ENCODE results near the gene RYR1. TPM values are rescaled to one million over a fixed set of nuclear protein-coding genes. Genes with fewer than 3 reads are reported as not detected.

RYR1 gene
- total and polyA plus RNA-seq, 10 of the 15 experiments (the other 5 are each of a cell fraction or from before 2014, with no cell fraction given) = under 0.01 to 0.32 (median 0.07) TPM; not detected in 1

- TF ChIP-seq PRDM15 (CRISPR knock-in tag; IDR thresholded peaks at IDR 0.05) = no peak
- TF ChIP-seq HSF1 (IDR thresholded peaks at IDR 0.05; ENCODE audit: low read depth, low read length) = no peak
- peak; percentile 81 for TF ChIP-seq CREM (IDR thresholded peaks at IDR 0.05; ENCODE audit: low read depth)
- TF ChIP-seq CUX1 (IDR thresholded peaks at IDR 0.05; ENCODE audit: insufficient replicate concordance, low read depth, low read length) = peak; percentile 57
- TF ChIP-seq MAX (IDR thresholded peaks at IDR 0.05; ENCODE audit: low read depth, low read length) = peak; percentile 56; the same call in 1 of the 2 replicates
- TF ChIP-seq, protein P1, sequence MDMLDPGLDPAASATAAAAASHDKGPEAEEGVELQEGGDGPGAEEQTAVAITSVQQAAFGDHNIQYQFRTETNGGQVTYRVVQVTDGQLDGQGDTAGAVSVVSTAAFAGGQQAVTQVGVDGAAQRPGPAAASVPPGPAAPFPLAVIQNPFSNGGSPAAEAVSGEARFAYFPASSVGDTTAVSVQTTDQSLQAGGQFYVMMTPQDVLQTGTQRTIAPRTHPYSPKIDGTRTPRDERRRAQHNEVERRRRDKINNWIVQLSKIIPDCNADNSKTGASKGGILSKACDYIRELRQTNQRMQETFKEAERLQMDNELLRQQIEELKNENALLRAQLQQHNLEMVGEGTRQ (IDR thresholded peaks at IDR 0.05; ENCODE audit: borderline replicate concordance, low read depth, low read length) = no peak
- peak; percentile 94 for TF ChIP-seq IRF4 (IDR thresholded peaks at IDR 0.05; ENCODE audit: low read depth, low read length)
- TF ChIP-seq, protein P2, sequence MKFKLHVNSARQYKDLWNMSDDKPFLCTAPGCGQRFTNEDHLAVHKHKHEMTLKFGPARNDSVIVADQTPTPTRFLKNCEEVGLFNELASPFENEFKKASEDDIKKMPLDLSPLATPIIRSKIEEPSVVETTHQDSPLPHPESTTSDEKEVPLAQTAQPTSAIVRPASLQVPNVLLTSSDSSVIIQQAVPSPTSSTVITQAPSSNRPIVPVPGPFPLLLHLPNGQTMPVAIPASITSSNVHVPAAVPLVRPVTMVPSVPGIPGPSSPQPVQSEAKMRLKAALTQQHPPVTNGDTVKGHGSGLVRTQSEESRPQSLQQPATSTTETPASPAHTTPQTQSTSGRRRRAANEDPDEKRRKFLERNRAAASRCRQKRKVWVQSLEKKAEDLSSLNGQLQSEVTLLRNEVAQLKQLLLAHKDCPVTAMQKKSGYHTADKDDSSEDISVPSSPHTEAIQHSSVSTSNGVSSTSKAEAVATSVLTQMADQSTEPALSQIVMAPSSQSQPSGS (IDR thresholded peaks at IDR 0.05; ENCODE audit: low read length) = peak; percentile 97
- no peak for TF ChIP-seq FOXK2 (IDR thresholded peaks at IDR 0.05)
- TF ChIP-seq GATAD2B (conservative IDR thresholded peaks at IDR 0.05; ENCODE audit: low read depth) = peak; percentile 68
- peak; percentile 5; the same call in 1 of the 2 replicates for TF ChIP-seq SPI1 (IDR thresholded peaks at IDR 0.05; ENCODE audit: borderline replicate concordance, insufficient read depth, low read depth, low read length)
- peak; percentile 59; the same call in 1 of the 2 replicates for TF ChIP-seq MXI1 (IDR thresholded peaks at IDR 0.05; ENCODE audit: low read depth, low read length)
- peak; percentile 80 for TF ChIP-seq EED (IDR thresholded peaks at IDR 0.05; ENCODE audit: low read depth)
- peak; percentile 93 for TF ChIP-seq TBL1XR1 (IDR thresholded peaks at IDR 0.05; ENCODE audit: low read depth, low read length)
- TF ChIP-seq BRCA1 (IDR thresholded peaks at IDR 0.05; ENCODE audit: low read depth, low read length) = no peak
These were observed 126.2 kb downstream of the RYR1 start (continued) for GRCh38 chr19:38559428-38560401.
